Jurkat, Clone E6-1 (cell line): ENCODE measurements around the gene CEP104.

ENCODE experiments used
- DNase-seq: peaks from one replicate; pipeline ENCODE4 v3.0.0-alpha.2; 2011; ENCODE audit warnings: low read depth, low spot score
- H3K4me3 ChIP-seq: 2 replicates; pipeline ENCODE4 v1.5.1; 2011; ENCODE audit warnings: mild to moderate bottlenecking, low read length, control low read depth, moderate library complexity

The CEP104 gene

GRCh38 chr1:3787745-3788605 is 69.0 kb downstream of the CEP104 start:
- DNase-seq = no peak
- H3K4me3 ChIP-seq = no peak overlapping the region

- H3K4me3 ChIP-seq = no peak overlapping the region
- no peak for DNase-seq
These were observed 69.7 kb downstream of the CEP104 start for GRCh38 chr1:3787349-3787715.

- H3K4me3 ChIP-seq = no peak overlapping the region
- DNase-seq = no peak
These were observed 70.3 kb downstream of the CEP104 start for GRCh38 chr1:3786468-3787348.

- DNase-seq = no peak
- H3K4me3 ChIP-seq = no peak overlapping the region
These were observed 71.4 kb downstream of the CEP104 start for GRCh38 chr1:3785456-3786157.

GRCh38 chr1:3785045-3785444 is 72.0 kb downstream of the CEP104 start:
- H3K4me3 ChIP-seq = no peak overlapping the region
- DNase-seq = no peak

- no peak overlapping the region for H3K4me3 ChIP-seq
- DNase-seq = no peak
These were observed 73.1 kb downstream of the CEP104 start for GRCh38 chr1:3783651-3784474.

GRCh38 chr1:3780901-3781300 is 76.1 kb downstream of the CEP104 start:
- no peak for DNase-seq
- H3K4me3 ChIP-seq = no peak overlapping the region

- DNase-seq = no peak
These were observed 77.0 kb downstream of the CEP104 start for GRCh38 chr1:3779912-3780416.

GRCh38 chr1:3779265-3779911 is 77.6 kb downstream of the CEP104 start:
- DNase-seq = no peak
- no peak overlapping the region for H3K4me3 ChIP-seq

More at GRCh38 chr1:3779912-3780416, 77.0 kb downstream of the CEP104 start:
- H3K4me3 ChIP-seq = no peak overlapping the region

GRCh38 chr1:3778590-3779264 is 78.3 kb downstream of the CEP104 start:
- no peak for DNase-seq
- no peak overlapping the region for H3K4me3 ChIP-seq

GRCh38 chr1:3777647-3778589 is 79.1 kb downstream of the CEP104 start:
- no peak overlapping the region for H3K4me3 ChIP-seq
- no peak for DNase-seq

GRCh38 chr1:3777078-3777547 is 79.9 kb downstream of the CEP104 start:
- no peak for DNase-seq
- H3K4me3 ChIP-seq = no peak overlapping the region

GRCh38 chr1:3776231-3776961 is 80.6 kb downstream of the CEP104 start:
- no peak overlapping the region for H3K4me3 ChIP-seq
- no peak for DNase-seq

- peak; percentile 54 for DNase-seq
- H3K4me3 ChIP-seq = no peak overlapping the region
These were observed 81.4 kb downstream of the CEP104 start for GRCh38 chr1:3775490-3776230.

GRCh38 chr1:3774946-3775489 is 82.0 kb downstream of the CEP104 start:
- H3K4me3 ChIP-seq = no peak overlapping the region

More at GRCh38 chr1:3774946-3775489, 82.0 kb downstream of the CEP104 start:
- DNase-seq = no peak
